Erythroblast (primary cell): Measurements from ENCODE around the gene TXNL4A.

Experiments
- GATA1 ChIP-seq: IDR thresholded peaks from 2 replicates; pipeline ENCODE4 v1.6.1; 2011; ENCODE audit warnings: low read depth, mild to moderate bottlenecking, control low read depth, low read length, moderate library complexity
- POLR2A ChIP-seq: IDR thresholded peaks from 2 replicates; pipeline ENCODE4 v1.6.1; 2011; ENCODE audit warnings: mild to moderate bottlenecking, low read length

- TF ChIP-seq POLR2A: no peak
- no peak for TF ChIP-seq GATA1
These were observed 24.6 kb downstream of the TXNL4A start for GRCh38 chr18:79963658-79964329.
